22Rv1 (cell line): ENCODE data around the gene ASPSCR1.

Source experiments
- CTCF ChIP-seq: fragments of 450-650 bp; IDR thresholded peaks from 2 replicates; pipeline ENCODE4 v1.5.1; 2017; ENCODE audit warnings: mild to moderate bottlenecking
- ZFX ChIP-seq: fragments of 450-650 bp; IDR thresholded peaks from 2 replicates; pipeline ENCODE4 v1.6.1; 2017; ENCODE audit warnings: antibody characterized with exemption, borderline replicate concordance

DNA sequence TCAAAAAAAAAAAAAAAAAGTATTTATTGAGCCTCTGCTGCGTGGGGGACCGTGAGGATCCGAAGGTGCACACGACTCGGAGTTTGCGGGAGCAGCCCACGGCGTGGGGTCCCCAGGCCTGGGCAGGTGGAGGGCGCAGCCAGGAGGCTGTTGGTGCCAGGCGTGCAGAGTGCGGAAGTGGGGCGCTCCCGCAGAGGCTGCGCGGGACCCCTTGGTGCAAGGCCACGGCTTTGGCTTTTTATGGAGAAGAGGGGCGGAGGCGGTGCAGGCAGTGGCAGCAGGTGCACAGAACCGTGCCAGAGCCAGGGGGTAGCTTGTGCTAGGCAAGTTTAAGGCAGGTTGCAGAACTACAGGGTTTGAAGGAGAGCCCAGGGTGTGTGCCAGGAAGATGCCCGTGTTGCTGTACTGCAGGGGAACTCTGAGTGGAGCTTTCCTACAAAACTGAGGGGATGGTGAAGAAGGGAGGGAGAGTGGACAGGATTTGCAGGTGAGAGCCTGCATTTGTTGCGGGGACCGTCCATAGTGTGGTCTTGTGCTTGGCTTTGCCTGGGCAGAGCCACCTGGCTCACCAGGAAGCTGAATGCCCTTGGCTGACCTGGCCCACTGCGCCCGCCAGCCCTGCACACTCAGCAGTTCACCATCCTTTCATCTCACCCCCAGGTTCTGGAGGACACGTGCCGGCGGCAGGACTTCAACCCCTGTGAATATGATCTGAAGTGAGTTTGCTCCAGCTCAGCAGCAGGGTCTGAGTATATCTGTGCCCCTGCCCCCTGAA is 1.3 kb downstream of the ASPSCR1 start:
- TF ChIP-seq CTCF (no peak), ZFX (no peak)
